ENCODE results near the gene DYRK1A. TPM values are rescaled to one million over a fixed set of nuclear protein-coding genes. Genes with fewer than 3 reads are reported as not detected.

The DYRK1A gene
- total RNA-seq, 4 donors from 2014 or later, result 81.8 to 108 (median 87.4) TPM

GRCh38 chr21:37454869-37455503 lies 88.4 kb downstream of the DYRK1A start:
- intact Hi-C loops (cut with DNase I), result loop anchor here (5.0 kb wide), 1 partner anchor 88 kb away; the partner anchor contains the start of gene DYRK1A
- Histone ChIP-seq H3K27me3 (no peaks in the 10 kb centered on the region), H3K36me3 (peaks cover 0 to under 1% (median 0%) of the 10 kb centered on the region in 4 donors), H3K4me3 (no peak overlapping the region), H3K9me3 (no peaks in the 10 kb centered on the region), H3K27ac (replicated peaks in 1 of 4) (no peak overlapping the region), H3K4me1 (peaks cover 93 to 98% (median 96%) of the 10 kb centered on the region in 4 donors)
- DNase-seq (ENCODE audit: extremely low spot score), result no peak
- TF ChIP-seq POLR2AphosphoS5 (IDR thresholded peaks at IDR 0.05), result no peak
- TF ChIP-seq CTCF (IDR thresholded peaks at IDR 0.05), result no peak
- WGBS, result 51% methylated on average over 2 of the region's 2 CpGs

- no peaks in the 10 kb centered on the region for H3K36me3 ChIP-seq
- no peaks in the 10 kb centered on the region for H3K9me3 ChIP-seq
- no peak for DNase-seq (ENCODE audit: extremely low spot score)
- TF ChIP-seq CTCF (IDR thresholded peaks at IDR 0.05) (no peak), POLR2AphosphoS5 (IDR thresholded peaks at IDR 0.05) (no peak), POLR2A (IDR thresholded peaks at IDR 0.05; ENCODE audit: low read depth) (no peak), EP300 (IDR thresholded peaks at IDR 0.05) (no peak)
- intact Hi-C loops (cut with DNase I), result loop anchor here (5.0 kb wide), 1 partner anchor 88 kb away; the partner anchor contains the start of gene DYRK1A
- H3K4me3 ChIP-seq, result no peak overlapping the region
- H3K27ac ChIP-seq (replicated peaks in 1 of 4), result peak overlapping the region in 1 of 4 donors; percentile 10
- H3K4me1 ChIP-seq, result peaks cover 93 to 98% (median 96%) of the 10 kb centered on the region in 4 donors
- 58% methylated on average over 7 of the region's 7 CpGs for whole genome bisulfite sequencing
- H3K27me3 ChIP-seq, result no peaks in the 10 kb centered on the region
Observed at GRCh38 chr21:37455504-37455911, 88.9 kb downstream of the DYRK1A start.

GRCh38 chr21:37458669-37459276 lies 92.2 kb downstream of the DYRK1A start:
- Histone ChIP-seq H3K36me3 (no peaks in the 10 kb centered on the region), H3K4me1 (peaks cover 95 to 99% (median 98%) of the 10 kb centered on the region in 4 donors), H3K27ac (replicated peaks in 1 of 4) (peak overlapping the region in 2 of 4 donors; percentile 3 to 18), H3K27me3 (no peaks in the 10 kb centered on the region), H3K9me3 (no peaks in the 10 kb centered on the region), H3K4me3 (no peak overlapping the region)
- TF ChIP-seq EP300 (IDR thresholded peaks at IDR 0.05) (no peak), CTCF (IDR thresholded peaks at IDR 0.05) (no peak), POLR2A (IDR thresholded peaks at IDR 0.05; ENCODE audit: low read depth) (no peak), POLR2AphosphoS5 (IDR thresholded peaks at IDR 0.05) (no peak)
- no peak for DNase-seq (ENCODE audit: extremely low spot score)
- whole genome bisulfite sequencing, result 67% methylated on average over 7 of the region's 7 CpGs
- intact Hi-C loops (cut with DNase I), result loop anchor here (5.0 kb wide), 1 partner anchor 91 kb away; the partner anchor contains the start of gene DYRK1A

- TF ChIP-seq EP300 (IDR thresholded peaks at IDR 0.05) (no peak), POLR2A (IDR thresholded peaks at IDR 0.05; ENCODE audit: low read depth) (no peak)
- intact Hi-C loops (cut with DNase I), result loop anchor here (5.0 kb wide), 1 partner anchor 92 kb away; the partner anchor contains the start of gene DYRK1A
- peaks cover 95 to 100% (median 99%) of the 10 kb centered on the region in 4 donors for H3K4me1 ChIP-seq
Observed at GRCh38 chr21:37459575-37459974, 93.0 kb downstream of the DYRK1A start.

GRCh38 chr21:37460196-37460595 lies 93.6 kb downstream of the DYRK1A start:
- 88% methylated on average over 7 of the region's 7 CpGs for WGBS

More at GRCh38 chr21:37459575-37459974, 93.0 kb downstream of the DYRK1A start:
- Histone ChIP-seq H3K27ac (replicated peaks in 1 of 4) (no peak overlapping the region), H3K4me3 (no peak overlapping the region), H3K9me3 (no peaks in the 10 kb centered on the region), H3K27me3 (no peaks in the 10 kb centered on the region), H3K36me3 (no peaks in the 10 kb centered on the region)
- 40% methylated on average over 4 of the region's 4 CpGs for WGBS
- DNase-seq (ENCODE audit: extremely low spot score), result no peak

More at GRCh38 chr21:37460196-37460595, 93.6 kb downstream of the DYRK1A start:
- no peak for DNase-seq (ENCODE audit: extremely low spot score)
- Histone ChIP-seq H3K27me3 (no peaks in the 10 kb centered on the region), H3K4me1 (peaks cover 95 to 100% (median 98%) of the 10 kb centered on the region in 4 donors), H3K9me3 (no peaks in the 10 kb centered on the region), H3K27ac (replicated peaks in 1 of 4) (no peak overlapping the region), H3K36me3 (no peaks in the 10 kb centered on the region), H3K4me3 (no peak overlapping the region)
- TF ChIP-seq POLR2AphosphoS5 (IDR thresholded peaks at IDR 0.05) (no peak), CTCF (IDR thresholded peaks at IDR 0.05) (no peak), POLR2A (IDR thresholded peaks at IDR 0.05; ENCODE audit: low read depth) (no peak), EP300 (IDR thresholded peaks at IDR 0.05) (no peak)
- intact Hi-C loops (cut with DNase I), result no loop called here

Data from esophagus muscularis mucosa (tissue), 4 donors.